Urinary bladder (tissue), 4 donors: ENCODE data around the gene ZMPSTE24. TPM values are rescaled to one million over a fixed set of nuclear protein-coding genes. Genes with fewer than 3 reads are reported as not detected.

Experiments used
- DNase-seq: peaks from one replicate; pipeline ENCODE4 v3.0.0-alpha.2; 2015; ENCODE audit errors: extremely low spot score
- H3K27ac ChIP-seq: one replicate; pipeline ENCODE4 v1.5.1; 2013; ENCODE audit warnings: low read depth, mild to moderate bottlenecking, moderate library complexity
- H3K36me3 ChIP-seq: one replicate; pipeline ENCODE4 v1.6.1; 2013; ENCODE audit warnings: mild to moderate bottlenecking, moderate library complexity; ENCODE audit not compliant: insufficient read depth
- H3K4me1 ChIP-seq: one replicate; pipeline ENCODE4 v1.6.1; 2013; ENCODE audit warnings: mild to moderate bottlenecking, moderate library complexity; ENCODE audit not compliant: insufficient read depth
- H3K4me3 ChIP-seq: one replicate; pipeline ENCODE4 v1.5.1; 2013; ENCODE audit warnings: low read depth, low read length
- WGBS: extraction: QIAGEN DNeasy Blood & Tissue Kit; methylation state at CpG from one replicate; pipeline ENCODE4 v1.1.7; 2013; 5-methylcytosine and 5-hydroxymethylcytosine counted together
- polyA plus RNA-seq: library from polyadenylated mRNA; stranded (reverse); fragments of 200-250 nt; gene quantifications from one replicate; pipeline ENCODE4 v1.2.3, GENCODE V29; 2013
- total RNA-seq: library from RNA; depleted of rRNA; stranded (reverse); fragments of >200 nt; gene quantifications from one replicate; pipeline ENCODE4 v1.2.3, GENCODE V29; 2014
- donor health status: healthy with polysubstance abuse.
- donor health status: healthy.

The ZMPSTE24 gene
- total and polyA plus RNA-seq, 2 donors: 32.3 to 67.8 TPM

DNA sequence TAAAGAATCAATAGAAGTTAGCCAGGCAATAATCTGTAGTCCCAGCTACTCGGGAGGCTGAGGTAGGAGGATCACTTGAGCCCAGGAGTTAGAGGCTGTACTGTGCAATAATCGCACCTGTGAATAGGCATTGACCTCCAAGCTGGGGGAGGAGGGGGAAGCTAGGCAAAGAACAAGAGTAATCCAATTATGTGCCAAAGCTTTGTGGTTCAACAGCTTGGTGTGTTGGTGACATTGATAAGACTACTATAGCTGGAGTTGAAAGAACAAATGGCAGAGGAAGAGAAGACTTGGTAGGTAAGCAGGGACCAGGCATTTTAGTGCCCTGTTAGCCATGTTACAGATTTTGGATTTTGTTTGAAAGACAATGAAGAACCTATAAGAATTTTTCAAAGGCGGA is 12.3 kb upstream of the ZMPSTE24 start:
- H3K36me3 ChIP-seq: no peaks in the 10 kb centered on the region
- 94% methylated on average over 3 of the region's 3 CpGs for WGBS
- no peak overlapping the region for H3K4me3 ChIP-seq
- DNase-seq: no peak
- no peak overlapping the region for H3K27ac ChIP-seq
- no peaks in the 10 kb centered on the region for H3K4me1 ChIP-seq

- WGBS: 86% methylated on average over 1 of the region's 1 CpG
- H3K4me1 ChIP-seq: no peaks in the 10 kb centered on the region
- no peaks in the 10 kb centered on the region for H3K36me3 ChIP-seq
- no peak for DNase-seq
- no peak within 1 kb of the TSS for H3K27ac ChIP-seq
- no peak within 1 kb of the TSS for H3K4me3 ChIP-seq
Observed at GRCh38 chr1:40247655-40248054, 10.4 kb upstream of the ZMPSTE24 start, which contains the start of gene TMCO2. TSS of gene TMCO2 (plus strand) at chr1:40247937. CDS start at chr1:40247994, 57 bp downstream.

DNA sequence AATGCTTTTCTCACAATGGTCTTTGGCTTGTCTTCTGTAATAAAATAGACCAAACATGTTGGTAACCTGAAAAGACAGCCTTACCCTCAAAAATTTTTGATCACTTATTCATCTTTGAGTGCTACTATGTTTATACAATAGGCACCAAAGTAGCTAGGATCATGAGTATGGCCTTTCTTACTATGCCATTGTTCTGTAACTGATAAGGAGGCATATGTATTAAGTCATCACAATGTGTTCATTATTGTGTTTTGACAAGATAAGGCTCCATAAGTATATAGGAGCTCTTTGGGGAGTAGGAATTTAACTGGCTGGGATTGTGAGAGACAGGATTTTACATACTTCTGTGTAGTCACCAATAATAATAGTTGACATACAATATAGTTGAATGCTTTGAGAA is 9.6 kb upstream of the ZMPSTE24 start:
- no peak for DNase-seq
- Histone ChIP-seq H3K36me3 (no peaks in the 10 kb centered on the region), H3K27ac (no peak overlapping the region), H3K4me3 (no peak overlapping the region), H3K4me1 (no peaks in the 10 kb centered on the region)

DNA sequence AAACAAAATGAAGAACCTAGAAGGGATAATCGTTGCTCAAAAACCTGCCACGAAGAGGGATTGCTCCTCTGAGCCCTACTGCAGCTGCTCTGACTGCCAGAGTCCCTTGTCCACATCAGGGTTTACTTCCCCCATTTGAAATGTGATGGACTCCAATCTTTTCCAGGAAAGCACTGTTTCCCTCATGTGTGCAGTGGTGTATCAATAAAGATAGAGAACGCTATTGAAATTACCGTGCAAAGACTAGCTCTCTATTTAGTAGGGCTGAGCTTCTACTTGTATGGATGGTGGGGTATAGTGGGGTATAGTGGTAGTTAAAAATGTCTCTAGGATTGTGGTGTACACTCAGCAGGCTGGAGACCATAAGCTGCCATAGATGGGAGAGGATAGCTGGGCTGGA is 6.6 kb upstream of the ZMPSTE24 start:
- WGBS: 74% methylated on average over 4 of the region's 4 CpGs
- Histone ChIP-seq H3K36me3 (no peaks in the 10 kb centered on the region), H3K4me3 (no peak overlapping the region), H3K27ac (no peak overlapping the region), H3K4me1 (no peaks in the 10 kb centered on the region)
- DNase-seq: no peak

- Histone ChIP-seq H3K4me1 (no peaks in the 10 kb centered on the region), H3K27ac (no peak overlapping the region), H3K4me3 (no peak overlapping the region), H3K36me3 (no peaks in the 10 kb centered on the region)
- no peak for DNase-seq
- 66% methylated on average over 2 of the region's 2 CpGs for WGBS
Observed at GRCh38 chr1:40252601-40253000, 5.4 kb upstream of the ZMPSTE24 start.

DNA sequence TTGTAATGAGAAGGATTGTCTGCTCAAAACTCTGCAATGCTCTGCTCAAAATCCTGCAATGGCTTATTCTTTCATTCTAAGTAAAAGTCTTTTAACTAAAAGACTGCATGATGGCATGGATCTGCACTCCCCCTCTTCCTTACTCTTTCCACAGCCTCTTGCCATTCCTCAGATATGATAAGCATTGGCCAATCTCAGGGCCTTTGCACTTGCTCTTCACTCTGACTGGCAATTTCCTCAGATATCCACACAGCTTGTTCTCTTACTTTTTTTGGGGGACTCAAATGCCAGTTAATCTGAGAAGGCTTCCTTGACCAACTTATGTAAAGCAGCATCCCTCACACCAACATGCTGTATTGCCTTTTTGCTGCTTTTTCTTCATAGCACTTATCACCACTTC is 2.8 kb upstream of the ZMPSTE24 start:
- Histone ChIP-seq H3K27ac (no peak overlapping the region), H3K4me1 (no peaks in the 10 kb centered on the region), H3K36me3 (no peaks in the 10 kb centered on the region), H3K4me3 (no peak overlapping the region)
- DNase-seq: no peak

DNA sequence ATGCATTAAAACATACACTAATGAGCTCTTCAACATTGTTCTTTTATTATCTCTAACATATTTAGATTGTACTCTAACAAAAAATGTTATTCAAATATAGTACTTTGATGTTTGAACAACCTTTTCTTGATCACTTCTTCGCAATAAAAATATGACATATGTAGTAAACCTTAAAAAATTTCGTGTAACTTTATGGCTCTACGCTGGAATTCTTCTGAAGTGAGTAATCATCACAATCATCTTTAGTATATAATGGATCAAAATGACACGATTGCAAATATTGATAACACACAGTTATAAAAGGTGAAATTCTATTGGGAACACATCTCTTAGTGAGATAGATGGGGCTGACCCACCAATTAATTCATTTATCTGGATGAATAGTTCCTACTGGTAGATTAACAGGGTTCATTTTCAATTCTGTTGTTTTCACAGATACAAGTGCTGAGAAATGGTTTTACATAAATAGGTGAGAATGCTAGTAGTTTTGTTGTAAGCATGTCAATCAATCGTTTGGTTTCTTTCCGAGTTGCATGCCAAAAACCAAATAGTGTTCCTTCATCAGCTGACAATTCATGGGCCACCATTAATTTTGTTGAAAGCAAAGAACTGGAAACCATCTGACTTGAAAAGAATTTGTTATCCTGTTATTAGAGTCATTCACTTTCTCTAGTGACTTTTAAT is 1.5 kb upstream of the ZMPSTE24 start:
- Histone ChIP-seq H3K4me1 (no peaks in the 10 kb centered on the region), H3K4me3 (no peak overlapping the region), H3K27ac (no peak overlapping the region), H3K36me3 (no peaks in the 10 kb centered on the region)
- no peak for DNase-seq
- WGBS: 67% methylated on average over 6 of the region's 6 CpGs

GRCh38 chr1:40257313-40257687 is 736 bp upstream of the ZMPSTE24 start:
- Histone ChIP-seq H3K36me3 (no peaks in the 10 kb centered on the region), H3K4me1 (no peaks in the 10 kb centered on the region), H3K27ac (peak overlapping the region; percentile 98), H3K4me3 (peak overlapping the region; percentile 84)
- no peak for DNase-seq
- WGBS: under 1% methylated on average over 16 of the region's 16 CpGs

DNA sequence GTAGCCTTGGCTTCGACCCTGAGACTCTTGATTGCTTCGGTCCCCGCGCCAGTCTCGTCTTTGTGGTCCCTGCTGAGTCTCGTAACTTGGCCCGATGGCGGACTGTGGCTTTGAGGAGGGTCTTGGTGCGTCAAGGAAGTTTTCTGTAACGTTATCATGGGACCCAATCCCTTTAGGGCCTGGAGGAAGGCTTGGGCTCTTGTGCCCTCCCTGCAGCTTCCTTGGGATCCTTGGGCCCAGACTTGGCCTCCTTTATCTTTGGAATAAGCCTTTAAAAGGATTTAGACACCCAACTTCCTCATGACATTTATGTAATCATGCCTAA is 371 bp downstream of the ZMPSTE24 start:
- no peaks in the 10 kb centered on the region for H3K36me3 ChIP-seq
- 0% methylated on average over 10 of the region's 10 CpGs for WGBS
- H3K4me3 ChIP-seq: peak overlapping the region; percentile 84
- no peak for DNase-seq
- H3K27ac ChIP-seq: no peak overlapping the region
- H3K4me1 ChIP-seq: no peaks in the 10 kb centered on the region

DNA sequence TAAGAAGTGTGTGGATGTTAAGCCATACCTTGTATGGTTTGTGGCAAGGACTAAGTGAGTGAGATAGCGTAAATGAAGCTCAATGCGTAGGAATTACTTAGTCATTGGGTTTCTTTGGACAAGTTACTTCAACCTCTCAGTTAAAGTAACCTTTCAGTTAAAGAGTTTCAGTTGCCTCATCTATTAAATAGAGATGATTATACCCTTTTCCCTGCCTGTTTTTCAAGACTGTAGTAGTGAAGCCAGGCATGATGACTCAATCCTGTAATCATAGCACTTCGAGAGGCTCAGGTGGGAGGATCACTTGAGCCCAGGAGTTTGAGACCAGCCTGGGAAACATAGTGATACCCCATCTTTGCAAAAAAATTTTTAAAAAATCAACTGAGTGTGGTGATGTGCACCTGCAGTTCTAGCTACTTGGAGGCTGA is 6.3 kb downstream of the ZMPSTE24 start:
- H3K36me3 ChIP-seq: peaks cover 9% of the 10 kb centered on the region
- WGBS: 79% methylated on average over 3 of the region's 3 CpGs
- no peak overlapping the region for H3K27ac ChIP-seq
- H3K4me1 ChIP-seq: no peaks in the 10 kb centered on the region
- no peak for DNase-seq
- no peak overlapping the region for H3K4me3 ChIP-seq

- Histone ChIP-seq H3K4me1 (no peaks in the 10 kb centered on the region), H3K27ac (no peak overlapping the region), H3K4me3 (no peak overlapping the region), H3K36me3 (peaks cover 9% of the 10 kb centered on the region)
- no peak for DNase-seq
Observed at GRCh38 chr1:40265298-40265697, 7.3 kb downstream of the ZMPSTE24 start.

DNA sequence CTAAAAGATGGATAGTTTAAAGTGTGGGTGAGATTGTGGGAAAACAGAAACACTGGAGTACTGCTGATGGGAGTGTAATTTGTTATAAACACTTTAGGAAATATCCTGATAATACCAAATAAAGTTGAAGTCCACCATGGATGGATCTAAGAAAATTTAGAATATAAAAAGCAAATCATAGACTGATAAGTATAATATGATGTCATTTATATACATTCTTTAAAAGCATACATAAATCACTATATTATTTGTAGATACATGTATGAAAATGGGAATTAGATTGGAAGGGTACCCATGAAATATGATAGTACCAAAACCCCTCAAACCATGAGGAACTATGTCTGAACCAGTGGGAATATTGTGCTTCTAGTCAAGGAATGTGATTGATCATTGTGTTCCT is 7.9 kb downstream of the ZMPSTE24 start:
- peaks cover 9% of the 10 kb centered on the region for H3K36me3 ChIP-seq
- no peak overlapping the region for H3K4me3 ChIP-seq
- DNase-seq: no peak
- H3K27ac ChIP-seq: no peak overlapping the region
- H3K4me1 ChIP-seq: no peaks in the 10 kb centered on the region

DNA sequence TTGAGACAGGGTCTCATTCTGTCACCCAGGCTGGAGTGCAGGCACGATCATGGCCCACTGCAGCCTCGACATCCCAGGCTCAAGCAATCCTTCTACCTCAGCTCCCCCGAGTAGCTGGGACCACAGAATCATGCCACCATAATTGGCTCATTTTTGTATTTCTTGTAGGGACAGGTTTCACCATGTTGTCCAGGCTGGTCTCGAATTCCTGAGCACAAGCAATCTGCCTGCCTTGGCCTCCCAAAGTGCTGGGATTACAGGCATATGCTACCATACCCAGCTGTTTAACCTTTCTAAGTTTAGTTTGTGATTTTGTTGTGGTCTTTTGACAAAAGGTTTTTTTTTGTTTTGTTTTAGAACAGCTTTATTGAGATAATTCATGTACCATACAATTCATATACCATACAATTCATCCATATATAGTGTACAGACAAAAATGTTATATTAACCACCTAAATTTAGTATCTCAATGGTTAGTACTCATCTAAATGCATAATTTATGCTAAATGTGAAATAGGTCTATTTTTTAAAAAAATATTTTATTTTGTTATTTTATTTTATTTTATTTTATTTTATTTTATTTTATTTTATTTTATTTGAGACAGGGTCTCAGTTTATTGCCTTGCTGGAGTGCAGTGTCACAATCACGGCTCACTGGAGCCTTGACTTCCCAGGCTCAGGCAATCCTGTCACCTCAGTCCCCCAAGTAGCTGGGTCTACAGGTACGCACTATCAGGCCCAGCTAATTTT is 8.9 kb downstream of the ZMPSTE24 start:
- Histone ChIP-seq H3K36me3 (peaks cover 9% of the 10 kb centered on the region), H3K27ac (no peak overlapping the region), H3K4me3 (no peak overlapping the region), H3K4me1 (no peaks in the 10 kb centered on the region)
- WGBS: 85% methylated on average over 6 of the region's 6 CpGs
- DNase-seq: no peak

GRCh38 chr1:40267767-40268187 is 9.7 kb downstream of the ZMPSTE24 start:
- DNase-seq: no peak
- Histone ChIP-seq H3K4me3 (no peak overlapping the region), H3K27ac (no peak overlapping the region), H3K36me3 (peaks cover 9% of the 10 kb centered on the region), H3K4me1 (no peaks in the 10 kb centered on the region)
- WGBS: 30% methylated on average over 2 of the region's 2 CpGs
